ENCODE data around the gene SLC25A11.
"Not testable (repeated sequence)": the region's sequence is repeated elsewhere in the genome, so short reads cannot be mapped to it uniquely, and the experiment has no call there.

SLC25A11 gene

DNA sequence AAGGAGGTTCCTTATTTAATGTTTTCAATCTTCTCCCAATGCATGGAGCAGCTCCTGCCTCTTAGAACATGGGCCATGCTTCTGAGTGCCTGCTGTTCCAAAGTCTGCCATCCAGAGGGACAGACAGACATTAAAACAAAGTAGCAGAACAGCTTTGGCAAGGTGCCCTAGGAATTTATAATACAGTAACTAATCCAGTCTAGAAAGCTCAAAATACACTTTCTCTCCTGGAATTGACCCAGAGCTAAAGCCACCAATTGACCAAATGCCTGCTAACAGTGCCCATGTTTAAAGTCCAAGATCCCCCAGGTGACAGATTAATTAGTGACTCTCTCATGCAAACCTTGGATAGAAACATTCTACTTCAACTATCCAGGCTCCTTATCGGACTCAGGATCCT is 25.9 kb downstream of the SLC25A11 start:
- no peak for DNase-seq

DNA sequence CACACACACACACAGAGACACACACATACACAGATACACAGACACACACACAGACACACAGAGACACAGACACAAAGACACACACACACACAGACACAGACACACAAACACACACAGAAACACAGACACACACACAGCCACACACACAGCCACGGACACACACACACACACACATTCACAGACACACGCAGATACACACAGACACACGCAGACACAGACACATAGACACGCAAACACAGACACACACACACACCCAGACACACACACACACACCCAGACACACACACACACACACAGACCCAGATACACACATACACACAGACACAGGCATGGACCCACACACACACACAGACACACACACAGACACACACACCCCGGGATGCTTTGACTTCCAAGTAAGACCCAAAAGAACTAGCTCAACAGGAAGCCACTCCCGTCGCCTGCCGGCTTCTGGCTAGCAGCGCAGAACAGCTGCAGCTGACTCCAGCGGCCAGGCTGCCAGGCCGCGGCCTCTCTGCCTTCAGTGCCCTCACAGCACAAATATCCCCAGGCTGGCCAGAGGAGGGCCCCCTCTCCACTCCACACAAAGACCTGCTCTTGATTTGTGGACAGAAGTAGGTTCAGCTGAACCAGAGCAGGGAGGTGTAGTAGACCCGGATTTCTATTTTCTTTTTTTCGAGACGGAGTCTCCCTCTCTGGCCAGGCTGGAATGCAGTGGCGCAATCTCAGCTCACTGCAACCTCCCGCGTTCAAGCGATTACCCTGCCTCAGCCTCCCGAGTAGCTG is 30.9 kb downstream of the SLC25A11 start:
- peak; percentile 13 for DNase-seq

DNA sequence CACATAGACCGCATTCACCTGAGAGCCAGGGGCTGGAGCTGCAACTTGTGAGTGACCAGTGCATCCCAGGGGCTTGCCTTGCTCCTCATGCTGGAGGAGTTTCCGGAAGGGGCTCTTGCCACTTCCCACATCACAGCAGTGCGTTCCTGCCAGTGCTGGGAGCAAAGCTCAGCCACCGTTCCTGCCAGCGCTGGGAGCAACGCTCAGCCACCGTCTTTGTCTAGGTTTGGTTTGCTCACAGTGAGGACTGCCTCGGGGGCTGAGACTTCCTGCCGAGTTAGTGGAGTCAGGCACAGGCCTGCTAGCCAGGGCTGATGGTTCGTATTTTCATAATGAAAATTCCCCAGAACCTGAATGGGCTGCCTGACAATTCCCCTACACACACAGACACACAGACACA is 31.5 kb downstream of the SLC25A11 start:
- no peak for DNase-seq

DNA sequence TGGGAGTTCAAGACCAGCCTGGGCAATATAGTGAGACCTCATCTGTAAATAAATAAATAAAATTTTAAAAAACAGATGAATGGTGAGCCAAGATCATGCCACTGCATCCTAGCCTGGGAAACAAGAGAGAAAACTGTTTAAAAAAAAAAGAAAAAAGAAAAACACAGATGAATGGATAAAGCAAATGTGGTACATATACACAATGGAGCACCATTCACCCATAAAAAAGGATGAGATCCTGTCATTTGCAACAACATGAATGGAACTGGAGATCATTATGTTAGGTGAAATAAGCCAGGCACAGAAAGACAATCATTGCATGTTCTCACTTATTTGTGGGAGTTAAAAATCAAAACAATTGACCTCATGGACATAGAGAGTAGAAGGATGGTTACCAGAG is 33.2 kb downstream of the SLC25A11 start:
- DNase-seq, result not testable (repeated sequence)

DNA sequence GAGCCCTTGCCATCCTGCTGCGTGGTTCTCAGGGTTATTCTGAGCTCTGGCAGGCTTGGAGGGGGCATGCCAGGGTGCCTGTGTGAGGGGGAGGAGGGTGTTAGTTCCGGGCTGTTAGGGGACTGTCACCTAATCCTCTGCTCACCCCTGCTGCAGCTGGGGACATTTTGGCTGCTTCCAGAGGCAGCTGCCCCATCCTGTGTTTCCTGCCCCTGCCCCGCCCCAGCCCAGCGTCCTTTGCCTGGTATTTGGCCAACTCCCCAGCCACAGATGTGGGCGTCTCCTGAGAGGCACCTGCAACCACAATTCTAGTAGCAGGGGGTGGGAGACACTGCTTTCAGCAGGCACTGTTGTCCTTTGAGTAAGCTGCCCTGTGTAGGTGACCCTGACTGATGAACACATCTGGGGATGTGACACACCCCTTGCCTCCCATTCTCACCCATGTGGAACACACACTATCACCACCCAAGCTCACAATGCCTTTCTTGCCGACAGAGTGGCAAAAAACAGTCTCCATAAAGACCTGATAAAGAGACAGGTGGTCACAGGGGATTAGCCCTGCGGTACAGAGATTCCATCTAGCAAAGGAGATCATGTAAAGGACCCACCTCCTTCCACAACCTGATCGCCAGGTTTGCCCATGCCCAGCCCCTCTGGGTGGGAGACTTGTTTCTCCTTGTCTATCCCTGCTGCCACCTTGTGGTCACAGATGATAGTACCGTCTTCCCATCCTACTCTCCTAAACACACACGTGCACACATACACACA is 36.6 kb downstream of the SLC25A11 start, which contains the start of gene CHRNE:
CHRNE (minus strand) TSS at position 48 of the 768 bp plus-strand sequence; CDS start at position 13, 35 bp downstream.
- DNase-seq, result peak; percentile 27

DNA sequence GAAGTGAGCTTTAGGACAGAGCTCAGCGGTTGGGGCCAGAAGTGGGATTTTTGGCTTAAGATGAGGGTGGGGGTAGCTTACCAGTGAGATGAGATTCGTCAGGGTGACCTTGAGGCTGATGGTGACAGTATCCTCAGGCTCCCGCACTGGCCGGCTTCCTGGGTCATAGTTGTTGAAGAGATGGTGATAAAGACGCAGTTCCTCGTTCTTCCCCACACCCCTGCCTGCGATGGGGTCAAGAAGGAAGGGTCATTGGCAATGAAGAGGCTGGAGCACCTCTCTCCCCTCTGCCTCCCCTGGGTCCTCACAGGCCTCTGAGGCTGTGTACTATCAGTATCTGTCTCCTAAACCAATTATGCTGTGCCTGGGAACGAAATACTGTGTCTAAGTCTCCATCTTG is 37.3 kb downstream of the SLC25A11 start:
- DNase-seq, result no peak

DNA sequence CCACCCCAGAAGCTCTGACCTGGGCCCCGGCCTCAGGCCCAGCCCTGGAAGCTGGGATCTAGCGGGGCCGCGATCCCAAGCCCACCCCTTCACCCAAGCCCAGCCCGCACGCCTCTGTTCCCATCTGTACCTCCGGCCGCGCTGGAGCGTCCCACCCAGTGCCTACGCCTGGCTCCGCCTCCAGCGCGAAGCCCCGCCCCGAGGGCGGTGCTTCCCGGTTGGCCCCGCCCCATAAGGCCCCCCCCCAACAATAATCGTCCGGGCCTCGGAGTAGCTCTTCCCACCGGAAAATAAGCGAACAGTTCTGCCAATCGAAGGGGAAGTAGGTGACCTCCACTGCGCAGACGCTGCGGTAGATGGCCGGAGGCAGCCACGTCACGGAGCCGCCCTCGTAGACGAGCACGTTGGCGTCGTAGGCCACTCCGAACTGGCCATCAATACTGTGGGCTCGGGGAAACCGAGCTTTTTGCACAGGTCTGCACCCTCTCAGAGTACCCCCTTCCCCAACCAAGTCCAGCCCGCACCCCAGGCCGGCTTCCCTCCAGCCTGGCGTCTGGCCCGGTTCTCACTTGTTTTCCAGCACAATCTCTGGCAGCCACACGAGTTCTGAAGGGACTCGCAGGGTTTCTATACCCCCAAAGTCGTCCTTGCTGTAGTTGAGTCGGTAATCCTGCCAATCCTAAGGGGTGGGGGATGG is 38.0 kb downstream of the SLC25A11 start:
- no peak for DNase-seq

DNA sequence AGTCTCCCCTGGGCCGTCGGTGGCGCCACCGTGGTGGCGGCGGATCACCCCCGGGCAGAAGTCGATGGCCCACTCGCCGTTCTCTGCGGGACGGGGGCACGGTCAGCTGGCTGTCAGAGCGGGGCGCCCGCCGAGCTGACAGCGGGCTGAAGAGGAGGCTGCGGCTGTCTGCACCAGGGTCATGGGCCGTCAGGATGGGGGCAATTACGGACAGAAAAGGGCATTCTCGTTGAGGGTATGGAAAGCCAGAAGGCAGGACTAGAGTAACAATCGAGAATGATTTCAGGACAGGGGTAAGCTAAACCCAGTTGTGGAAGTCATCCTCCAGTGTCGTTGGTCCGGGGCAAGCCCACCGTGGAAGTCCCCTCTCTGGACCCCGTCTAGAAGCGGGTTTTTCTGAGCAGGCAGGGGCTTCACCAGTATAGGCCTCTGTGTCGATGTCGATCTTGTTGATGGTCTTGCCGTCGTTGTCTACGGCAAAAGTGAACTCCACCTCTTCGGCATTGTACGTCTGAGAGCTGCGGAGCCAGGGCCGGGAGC is 38.7 kb downstream of the SLC25A11 start:
- DNase-seq, result no peak

DNA sequence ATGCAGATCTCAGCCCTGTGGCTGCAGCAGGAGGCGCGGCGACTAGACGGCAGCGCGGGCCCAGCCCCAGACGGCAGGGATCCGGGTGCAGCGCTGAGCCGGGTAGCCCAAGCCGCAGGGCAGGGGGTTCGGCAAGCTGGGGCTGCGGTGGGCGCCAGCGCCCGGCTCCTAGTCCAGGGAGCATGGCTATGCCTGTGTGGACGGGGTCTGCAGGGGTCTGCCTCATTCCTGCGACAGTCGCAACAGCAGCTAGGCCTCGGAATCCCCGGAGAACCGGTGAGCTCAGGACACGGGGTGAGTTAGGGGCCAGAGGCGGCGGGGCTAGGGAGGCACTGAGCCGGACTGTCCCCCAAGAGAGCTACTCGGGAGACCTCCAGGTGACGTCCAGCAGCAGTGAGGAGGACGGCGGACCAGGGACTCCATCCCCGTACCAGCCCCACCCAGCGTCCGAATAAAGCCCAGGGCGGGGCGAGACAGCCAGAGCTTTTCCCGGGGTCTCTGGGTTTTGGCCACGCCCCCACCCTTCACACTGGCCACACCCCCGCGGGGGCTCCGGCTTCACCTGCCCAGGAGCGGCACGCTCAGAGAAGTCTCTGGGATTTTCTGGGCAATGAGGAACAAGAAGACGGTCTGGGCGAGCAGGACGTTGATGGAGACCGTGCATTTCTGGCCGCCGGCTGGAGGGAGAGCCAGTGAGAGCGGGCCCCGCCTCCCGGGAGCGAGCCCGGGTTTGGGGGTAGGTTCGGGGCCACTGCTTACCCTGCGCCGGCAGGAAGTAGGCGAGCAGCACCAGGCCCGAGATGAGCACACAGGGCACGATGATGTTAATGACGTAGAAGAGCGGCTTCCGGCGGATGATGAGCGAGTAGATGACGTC is 39.4 kb downstream of the SLC25A11 start:
- no peak for DNase-seq

DNA sequence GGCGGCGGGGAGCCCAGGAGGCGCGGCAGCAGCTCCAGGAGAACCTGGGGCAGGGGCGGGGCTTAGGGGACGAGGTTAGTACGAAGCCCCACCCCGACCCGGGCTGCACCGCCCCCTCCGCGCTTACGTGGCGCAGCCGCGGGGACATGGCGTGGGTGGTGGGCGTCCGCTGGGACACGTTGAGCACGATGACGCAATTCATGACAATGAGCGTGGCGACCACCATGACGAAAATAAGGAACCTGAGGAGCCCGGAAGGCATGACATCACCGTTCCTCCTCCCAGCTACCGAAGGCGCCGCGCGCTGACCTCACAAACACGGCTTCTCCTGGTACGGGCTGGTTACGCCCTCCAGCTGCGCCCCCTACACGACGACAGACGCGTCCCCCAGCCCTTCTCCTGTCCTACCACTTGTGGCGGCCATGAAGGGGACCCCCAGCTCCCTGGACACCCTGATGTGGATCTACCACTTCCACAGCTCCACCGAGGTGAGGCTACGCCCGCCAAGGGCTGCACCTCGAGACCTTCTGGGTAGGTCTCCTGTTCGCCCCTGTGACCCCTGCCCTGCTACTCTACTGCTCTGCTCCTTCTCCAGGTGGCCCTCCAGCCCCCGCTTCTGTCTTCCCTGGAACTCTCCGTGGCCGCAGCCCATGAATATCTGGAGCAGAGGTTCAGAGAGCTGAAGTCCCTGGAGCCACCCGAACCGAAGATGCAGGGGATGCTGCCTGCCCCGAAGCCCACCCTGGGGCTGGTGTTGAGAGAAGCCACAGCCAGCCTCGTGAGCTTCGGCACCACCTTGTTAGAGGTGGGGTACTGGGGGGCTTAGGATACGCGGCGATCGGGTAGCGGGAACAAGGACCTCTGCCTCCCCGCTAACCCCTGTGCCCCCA is 40.3 kb downstream of the SLC25A11 start, which contains the start of gene C17orf107:
C17orf107 (plus strand) TSS at position 196 of the 890 bp plus-strand sequence; CDS start at position 423, 227 bp downstream.
- no peak for DNase-seq

DNA sequence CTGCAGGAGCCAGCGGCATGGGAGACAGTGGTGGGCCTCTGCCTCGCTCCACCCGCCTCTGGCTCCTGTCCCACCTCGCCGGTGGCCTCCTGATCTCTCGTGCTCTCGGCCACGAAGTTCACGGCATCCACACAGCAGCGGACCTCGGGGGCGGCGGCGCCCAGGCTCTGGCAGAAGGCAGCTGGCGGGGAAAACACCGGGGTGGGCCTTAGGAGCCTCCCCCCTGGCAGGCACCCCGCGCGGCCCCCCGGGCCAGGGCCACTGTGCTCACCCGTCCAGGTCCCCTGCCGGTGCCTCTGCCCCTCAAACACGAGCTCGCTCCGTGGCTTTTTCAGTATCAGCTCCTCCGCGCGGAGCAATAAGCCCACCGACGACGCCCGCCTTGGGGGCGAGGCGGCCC is 40.9 kb downstream of the SLC25A11 start:
- no peak for DNase-seq

DNA sequence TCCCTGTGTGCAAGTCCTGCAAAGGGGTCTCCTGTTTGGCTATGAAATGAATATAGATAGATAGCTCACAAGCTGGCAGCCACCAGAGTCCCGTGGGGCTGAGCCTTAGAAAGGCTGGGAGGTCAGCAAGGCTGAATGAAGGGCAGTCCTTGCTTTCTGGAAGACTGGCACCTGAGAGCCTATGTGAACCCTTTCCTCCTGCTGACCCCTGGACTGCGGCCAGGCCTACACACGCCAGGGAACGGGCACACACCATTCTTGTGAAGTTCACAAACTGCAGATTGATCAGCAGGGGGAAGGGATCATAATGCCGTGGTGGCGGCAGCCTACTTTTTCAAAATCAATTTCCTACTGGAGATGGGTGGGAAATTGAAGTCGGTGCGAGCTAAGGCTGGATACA is 41.5 kb downstream of the SLC25A11 start:
- DNase-seq, result no peak

DNA sequence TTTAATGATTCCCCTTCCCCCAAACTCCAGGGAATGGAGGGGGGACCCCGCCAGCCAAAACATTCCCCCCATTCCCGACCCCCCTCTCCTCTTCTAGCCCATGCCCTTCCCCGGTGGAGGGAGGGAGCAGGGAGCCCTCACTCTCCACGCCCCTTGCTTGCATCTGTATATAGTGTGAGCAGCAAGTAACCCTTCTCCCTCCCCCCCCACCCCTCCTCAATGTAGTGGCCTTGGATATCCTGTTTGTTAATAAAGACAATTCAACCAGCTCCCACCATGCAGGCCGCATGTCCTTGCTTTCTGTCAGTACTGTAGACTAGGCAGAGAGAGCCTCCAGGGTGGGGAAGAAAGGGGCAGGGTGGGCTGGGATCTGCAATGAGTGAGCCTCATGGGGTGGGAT is 42.1 kb downstream of the SLC25A11 start:
- DNase-seq, result no peak

DNA sequence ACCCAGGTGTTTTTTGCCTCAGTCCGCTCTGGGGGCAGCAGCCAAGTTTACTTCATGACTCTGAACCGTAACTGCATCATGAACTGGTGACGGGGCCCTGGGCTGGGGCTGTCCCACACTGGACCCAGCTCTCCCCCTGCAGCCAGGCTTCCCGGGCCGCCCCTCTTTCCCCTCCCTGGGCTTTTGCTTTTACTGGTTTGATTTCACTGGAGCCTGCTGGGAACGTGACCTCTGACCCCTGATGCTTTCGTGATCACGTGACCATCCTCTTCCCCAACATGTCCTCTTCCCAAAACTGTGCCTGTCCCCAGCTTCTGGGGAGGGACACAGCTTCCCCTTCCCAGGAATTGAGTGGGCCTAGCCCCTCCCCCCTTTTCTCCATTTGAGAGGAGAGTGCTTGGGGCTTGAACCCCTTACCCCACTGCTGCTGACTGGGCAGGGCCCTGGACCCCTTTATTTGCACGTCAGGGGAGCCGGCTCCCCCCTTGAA is 42.6 kb downstream of the SLC25A11 start:
- DNase-seq, result no peak

DNA sequence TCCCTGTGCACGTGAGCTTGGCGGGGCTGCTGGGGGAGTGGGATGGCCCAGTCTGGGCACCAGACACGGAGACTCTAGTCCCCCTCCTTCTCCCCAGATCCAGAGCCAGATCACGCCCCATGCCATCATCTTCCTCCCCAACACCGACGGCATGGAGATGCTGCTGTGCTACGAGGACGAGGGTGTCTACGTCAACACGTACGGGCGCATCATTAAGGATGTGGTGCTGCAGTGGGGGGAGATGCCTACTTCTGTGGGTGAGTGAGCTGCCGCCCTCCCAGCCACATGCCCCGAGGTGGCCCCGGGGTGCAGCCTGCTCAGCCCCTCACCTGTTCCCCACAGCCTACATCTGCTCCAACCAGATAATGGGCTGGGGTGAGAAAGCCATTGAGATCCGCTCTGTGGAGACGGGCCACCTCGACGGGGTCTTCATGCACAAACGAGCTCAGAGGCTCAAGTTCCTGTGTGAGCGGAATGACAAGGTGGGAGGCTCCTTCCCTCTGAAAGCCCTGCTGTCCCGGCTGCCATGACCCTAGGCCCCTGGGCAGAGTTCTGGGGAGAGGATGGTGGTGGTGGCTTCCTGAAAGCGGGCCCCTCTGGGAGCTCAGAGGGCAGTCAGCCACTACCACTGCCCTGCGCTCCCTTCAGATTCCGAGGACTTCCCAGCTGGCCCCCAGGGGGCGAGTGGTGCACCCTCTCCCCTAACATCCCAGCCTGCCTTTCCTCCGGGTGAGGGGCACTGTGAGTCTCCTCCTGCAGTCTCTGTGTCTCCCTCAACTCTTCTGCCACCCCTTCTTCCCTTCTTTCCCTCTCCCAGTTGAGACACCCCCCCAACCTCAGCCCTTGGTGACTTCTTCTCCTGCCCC is 43.3 kb downstream of the SLC25A11 start:
- DNase-seq, result no peak

DNA sequence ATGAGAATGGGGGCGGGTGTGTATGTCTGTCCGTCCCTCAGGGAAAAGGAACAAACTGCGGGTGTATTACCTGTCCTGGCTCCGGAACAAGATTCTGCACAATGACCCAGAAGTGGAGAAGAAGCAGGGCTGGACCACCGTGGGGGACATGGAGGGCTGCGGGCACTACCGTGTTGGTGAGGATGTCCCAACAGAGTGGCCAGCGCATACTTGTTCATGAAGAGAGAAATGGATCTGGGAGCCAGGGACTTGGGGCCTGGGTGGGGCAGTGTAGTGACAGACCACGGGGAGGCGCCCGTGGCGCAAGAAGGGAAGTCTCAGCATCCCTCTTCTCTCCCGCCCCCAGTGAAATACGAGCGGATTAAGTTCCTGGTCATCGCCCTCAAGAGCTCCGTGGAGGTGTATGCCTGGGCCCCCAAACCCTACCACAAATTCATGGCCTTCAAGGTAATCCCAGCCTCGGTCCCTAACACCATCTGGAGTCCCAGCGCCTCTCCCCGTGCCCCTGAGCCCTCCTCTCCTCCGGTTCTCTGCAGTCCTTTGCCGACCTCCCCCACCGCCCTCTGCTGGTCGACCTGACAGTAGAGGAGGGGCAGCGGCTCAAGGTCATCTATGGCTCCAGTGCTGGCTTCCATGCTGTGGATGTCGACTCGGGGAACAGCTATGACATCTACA is 44.1 kb downstream of the SLC25A11 start:
- DNase-seq, result no peak

DNA sequence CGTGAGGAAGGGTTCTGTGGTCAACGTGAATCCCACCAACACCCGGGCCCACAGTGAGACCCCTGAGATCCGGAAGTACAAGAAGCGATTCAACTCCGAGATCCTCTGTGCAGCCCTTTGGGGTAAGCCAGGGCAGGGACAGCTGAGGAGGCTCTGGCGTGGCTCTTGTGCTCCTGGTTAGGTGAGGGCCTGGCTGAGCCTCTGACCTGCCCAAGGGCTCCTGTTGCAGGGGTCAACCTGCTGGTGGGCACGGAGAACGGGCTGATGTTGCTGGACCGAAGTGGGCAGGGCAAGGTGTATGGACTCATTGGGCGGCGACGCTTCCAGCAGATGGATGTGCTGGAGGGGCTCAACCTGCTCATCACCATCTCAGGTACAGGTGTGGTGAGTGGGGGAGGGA is 44.7 kb downstream of the SLC25A11 start:
- DNase-seq, result no peak

DNA sequence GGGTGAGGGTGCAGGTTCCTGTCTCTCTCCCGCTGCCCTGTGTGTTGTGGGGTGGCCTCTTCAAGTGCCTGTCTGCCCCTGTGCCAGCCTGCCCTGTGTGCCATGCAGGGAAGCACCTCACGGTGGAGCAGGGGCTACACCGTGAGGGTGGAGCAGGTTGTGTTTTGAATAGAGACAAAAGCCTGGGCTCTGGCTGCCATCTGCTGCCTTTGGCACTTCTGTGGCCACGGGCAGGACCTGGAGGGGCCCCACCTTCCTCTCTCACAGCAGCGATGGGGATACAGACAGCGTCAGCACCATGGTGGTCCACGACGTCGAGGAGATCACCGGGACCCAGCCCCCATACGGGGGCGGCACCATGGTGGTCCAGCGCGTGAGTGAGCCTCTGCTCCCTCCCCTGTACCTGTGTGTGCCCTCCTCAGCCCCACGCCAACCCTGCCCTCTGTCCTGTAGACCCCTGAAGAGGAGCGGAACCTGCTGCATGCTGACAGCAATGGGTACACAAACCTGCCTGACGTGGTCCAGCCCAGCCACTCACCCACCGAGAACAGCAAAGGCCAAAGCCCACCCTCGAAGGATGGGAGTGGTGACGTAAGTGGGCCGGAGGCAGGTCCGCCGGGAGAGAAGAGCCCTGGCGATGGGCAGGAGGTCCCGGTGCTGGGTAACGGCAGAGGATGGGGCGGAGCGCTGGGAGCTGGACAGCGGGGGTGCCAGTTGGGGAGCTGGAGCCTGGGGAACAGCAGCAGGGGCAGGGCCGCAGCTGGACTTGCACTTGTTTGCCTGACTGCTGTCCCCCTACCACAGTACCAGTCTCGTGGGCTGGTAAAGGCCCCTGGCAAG is 45.9 kb downstream of the SLC25A11 start:
- DNase-seq, result no peak
